Stimulated activated CD8-positive, alpha-beta memory T cell treated with anti-CD3 and anti-CD28 coated beads, Interleukin-2, amount 100 ng/mL, for 1 hour (primary cell): ENCODE measurements around the gene RTP2.
A peak's percentile ranks its signal among the peaks of the same experiment; 100 is the strongest.

Source experiments
- DNase-seq, 2 donors: peaks; one replicate each; pipeline ENCODE4 v3.0.0-alpha.2; 2020; ENCODE audit warnings: low read depth in 2 of 2

The RTP2 gene

GRCh38 chr3:187738331-187739093 lies 36.2 kb upstream of the RTP2 start:
- DNase-seq, result peak in 1 of 2 donors; percentile 43

DNA sequence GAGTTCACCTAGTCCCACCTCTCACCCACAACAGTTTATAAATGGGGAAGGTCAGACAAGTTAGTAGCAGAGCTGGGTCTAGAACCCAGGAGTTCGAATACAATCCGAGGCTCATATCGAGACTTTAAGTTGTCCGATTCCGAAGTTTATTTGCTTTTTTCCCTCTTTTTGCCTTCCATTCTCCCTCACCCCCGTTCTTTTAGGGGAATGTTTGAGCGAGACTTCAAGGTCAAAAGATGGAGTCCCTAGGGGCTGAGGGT lies 35.6 kb upstream of the RTP2 start:
- DNase-seq, result no peak

DNA sequence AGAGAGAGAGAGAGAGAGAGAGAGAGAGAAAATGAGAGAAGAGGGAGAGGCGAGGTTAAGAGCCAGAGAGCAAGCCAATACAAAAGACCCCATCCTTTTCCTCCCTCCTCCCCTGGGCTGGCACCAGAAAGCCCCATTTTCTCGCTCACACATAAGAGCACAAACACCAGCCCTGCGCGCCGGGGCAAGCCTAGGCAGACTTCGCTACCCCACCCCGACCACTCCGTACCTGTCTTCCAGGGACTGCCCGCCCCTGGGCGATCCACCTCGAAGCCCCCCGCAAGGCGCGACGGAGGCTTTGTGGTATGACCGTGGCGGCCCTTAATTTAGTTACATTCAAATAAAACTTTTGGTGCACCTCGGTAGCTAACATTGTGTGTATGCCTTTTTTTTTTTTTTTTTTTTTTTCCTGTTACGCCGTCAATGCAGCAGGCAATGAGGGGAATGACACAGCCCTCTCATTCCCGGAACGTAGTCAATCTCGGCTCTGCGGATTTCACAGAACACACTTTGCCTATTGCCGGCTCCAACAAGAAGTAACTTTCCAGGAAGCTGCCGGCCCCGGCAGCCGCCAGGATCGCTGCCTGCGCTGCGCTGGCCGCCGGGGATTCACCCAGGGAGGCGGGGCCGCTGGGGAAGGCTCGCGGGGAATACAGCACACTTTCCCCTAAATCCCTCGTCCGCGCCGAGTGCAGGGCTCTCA lies 35.2 kb upstream of the RTP2 start:
- peak in 1 of 2 donors; percentile 34 for DNase-seq

DNA sequence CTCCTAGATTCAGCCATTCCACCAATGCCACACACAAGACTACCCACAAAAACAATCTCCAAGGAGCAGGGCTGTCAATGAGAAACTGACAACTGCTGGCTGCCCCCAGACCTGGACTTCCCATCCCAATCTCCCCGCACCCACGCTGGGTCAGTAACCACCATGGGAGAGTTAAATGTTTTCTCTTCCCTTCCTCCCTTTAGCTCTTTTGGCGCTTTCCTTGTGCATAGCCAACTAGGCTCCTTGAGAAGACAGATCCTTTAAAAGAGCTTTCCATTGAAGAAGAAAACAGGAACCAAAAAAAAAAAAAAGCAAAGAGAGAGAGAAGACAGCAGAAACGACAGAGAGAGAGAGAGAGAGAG lies 34.6 kb upstream of the RTP2 start:
- DNase-seq, result no peak

DNA sequence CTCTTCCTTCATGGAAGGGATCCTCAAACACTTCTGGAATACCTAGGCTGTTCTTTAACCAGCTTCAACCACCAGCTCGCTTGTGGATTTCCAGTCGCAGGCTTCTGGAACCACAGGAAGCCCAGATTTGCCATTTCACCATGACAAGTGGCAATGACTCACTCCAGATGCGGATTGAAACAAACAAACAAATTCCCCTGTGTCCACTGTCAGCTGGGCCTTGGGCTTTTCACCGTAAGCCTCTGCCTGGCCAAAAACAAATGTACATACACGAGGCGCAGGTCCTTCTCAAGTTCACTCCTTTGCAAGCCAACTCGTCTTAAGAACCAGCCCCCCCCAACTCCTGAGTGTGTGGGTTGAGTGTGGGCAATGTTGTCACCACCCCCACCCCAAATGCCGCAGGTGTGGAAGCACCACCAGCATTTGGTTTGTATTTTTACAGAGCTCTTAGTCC lies 34.1 kb upstream of the RTP2 start:
- no peak for DNase-seq

DNA sequence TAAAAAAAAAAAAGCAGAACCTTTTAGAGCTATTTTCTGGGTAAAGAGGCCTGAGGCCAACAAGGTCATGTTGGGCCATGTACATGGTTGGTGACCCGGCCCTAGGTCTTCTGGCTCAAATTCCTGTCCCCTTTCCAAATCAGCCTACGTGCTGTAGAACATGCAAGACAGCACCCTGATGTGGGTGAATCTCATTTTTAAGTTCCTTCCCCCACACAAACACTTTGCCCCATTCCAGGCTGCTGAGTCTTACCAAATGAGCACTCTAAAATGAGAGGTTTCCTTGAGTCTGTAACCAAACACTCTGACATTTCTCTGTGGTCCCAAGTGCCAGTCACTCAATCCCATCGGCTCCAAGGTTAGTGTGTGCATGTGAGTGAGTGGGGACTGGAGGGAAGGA lies 33.5 kb upstream of the RTP2 start:
- DNase-seq, result no peak

DNA sequence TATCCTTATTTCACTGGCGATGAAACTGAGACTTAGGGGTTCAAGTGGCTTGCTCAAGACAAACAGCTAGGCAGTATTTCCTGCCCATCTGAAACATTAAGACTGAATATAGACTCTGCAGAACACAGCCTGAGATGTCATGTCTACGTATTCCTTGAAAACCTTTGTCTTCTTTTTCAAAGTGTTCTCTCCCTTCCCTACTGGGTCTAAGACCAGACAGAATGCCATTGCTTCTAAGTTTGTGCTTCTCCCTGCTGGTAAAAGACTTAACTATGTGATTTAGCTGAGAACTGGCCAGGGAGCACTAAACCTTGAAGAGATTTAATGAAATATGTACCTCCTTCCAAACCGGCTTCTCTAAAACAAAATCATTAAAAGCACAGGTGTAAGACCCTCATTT lies 33.0 kb upstream of the RTP2 start:
- no peak for DNase-seq

DNA sequence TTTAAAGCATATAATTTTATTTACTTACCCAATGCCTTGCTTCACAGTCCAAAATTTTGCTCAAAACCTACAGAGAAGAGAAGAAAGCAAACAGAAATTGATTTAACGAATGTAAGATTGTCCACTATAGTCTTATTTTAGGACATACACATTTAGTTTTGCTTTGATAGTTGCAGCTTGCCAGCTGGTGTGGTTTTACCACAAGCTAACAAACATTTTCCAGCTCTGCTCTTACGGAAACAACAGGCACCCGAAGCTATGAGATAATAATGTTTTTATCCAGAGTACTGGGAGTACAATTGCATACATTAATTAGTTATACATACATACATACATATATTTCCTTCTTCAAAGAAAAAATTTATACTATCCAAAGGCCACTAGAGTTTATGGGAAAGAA lies 32.5 kb upstream of the RTP2 start:
- DNase-seq, result no peak

DNA sequence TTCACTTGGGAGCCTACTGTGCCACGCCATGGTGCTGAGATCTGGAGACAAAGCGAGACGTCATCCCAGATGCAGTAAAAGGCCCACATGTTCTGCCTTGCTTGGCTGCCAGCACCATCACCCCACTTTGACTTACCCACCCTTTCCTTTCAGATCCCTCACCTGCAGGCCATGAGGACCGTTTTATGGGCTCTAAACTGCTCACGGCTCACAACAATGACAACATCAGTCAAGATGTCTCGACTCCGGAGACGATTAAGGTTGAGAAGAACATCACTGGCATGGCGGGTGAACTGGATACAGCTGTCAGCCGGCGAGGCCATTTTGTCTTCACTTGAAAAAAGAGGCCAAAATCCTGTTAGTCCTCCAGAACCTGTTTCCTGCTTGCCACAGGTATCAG lies 31.0 kb upstream of the RTP2 start:
- no peak for DNase-seq

- no peak for DNase-seq
Observed at GRCh38 chr3:187729598-187729997, 27.2 kb upstream of the RTP2 start.

DNA sequence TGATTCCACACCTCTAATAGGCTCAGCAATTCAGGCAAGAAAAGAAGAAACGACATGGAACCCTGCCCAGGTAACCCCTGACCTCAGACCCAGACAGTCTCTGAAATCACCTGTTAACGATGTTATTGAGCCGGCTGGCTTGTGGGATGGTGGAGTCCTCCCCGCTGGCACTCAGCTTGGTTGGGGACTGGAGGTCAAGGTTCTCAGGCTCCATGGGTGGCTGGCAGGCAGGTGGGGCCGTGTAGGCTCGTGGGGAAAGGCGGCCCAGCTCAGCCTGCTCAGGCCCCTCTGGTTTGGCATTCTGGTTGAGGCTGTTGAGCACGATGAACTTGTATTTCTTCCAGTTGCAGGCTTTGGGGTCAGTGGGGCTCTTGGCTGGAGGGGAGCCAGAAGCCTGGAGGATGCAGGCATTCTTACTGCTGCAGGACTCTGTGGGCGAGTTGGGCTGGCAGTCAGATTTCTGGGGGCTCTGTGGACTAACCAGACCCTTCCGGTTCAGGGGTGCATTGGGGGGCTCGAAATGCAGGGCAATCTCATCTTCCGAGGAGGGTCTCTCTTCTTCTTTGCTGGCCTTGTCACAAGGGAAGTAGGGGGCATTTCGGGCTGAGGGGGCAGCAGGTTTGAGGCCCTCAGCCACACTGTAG lies 26.7 kb upstream of the RTP2 start:
- DNase-seq, result no peak

- DNase-seq, result no peak
Observed at GRCh38 chr3:187728248-187728647, 25.9 kb upstream of the RTP2 start.

DNA sequence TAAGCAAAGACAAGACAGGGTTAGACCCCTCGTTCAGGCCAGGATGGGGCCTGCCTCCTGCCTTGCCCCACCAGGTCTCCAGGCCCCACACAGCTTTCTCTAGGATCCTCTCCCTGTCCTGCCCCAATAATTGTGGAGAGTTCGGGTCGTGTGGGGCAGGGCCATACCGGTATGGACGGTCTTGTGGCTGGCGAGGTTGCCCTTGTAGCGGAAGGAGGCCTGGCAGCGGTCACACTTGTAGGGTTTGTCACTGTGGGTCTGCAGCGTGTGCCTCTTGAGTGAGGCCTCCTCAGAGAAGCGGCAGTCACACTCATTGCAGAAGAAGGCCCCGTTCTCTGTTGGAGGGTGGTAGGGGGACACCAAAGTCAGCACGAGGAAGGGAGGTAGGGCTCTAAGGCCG lies 24.2 kb upstream of the RTP2 start:
- no peak for DNase-seq

DNA sequence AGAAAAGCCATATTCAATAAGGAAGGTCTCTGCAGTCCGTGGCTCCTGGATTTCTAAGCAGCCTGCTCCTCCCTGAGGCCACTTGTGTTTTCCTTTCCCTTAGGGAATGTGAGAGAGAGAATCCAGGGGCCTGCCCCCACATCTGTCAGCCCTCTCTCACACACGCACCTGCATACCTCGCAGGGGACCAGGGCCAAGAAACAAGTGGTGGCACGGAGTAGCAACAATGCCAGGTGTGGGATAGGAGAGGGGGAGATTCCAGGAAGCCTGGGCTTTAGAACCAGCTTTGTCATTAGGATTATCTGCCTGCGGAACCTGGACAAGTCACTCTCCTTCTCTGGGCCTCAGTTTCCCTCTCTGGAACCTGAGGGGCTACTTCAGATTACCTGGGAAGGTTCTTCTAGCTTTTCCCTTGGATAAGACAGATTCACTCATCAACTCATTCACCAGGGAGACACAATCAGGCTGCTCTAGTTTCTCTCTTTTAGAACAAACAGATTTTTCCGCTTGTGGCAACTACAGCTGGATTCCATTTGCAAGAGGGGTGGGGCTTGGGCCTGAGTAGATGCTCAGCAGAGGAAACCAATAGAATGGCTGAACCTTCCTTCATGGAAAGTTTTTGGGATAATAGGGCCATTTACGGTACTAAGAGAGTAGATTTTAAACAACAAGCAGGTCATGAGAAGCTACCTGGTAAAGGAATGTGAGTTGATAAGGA lies 23.5 kb upstream of the RTP2 start:
- DNase-seq, result no peak

DNA sequence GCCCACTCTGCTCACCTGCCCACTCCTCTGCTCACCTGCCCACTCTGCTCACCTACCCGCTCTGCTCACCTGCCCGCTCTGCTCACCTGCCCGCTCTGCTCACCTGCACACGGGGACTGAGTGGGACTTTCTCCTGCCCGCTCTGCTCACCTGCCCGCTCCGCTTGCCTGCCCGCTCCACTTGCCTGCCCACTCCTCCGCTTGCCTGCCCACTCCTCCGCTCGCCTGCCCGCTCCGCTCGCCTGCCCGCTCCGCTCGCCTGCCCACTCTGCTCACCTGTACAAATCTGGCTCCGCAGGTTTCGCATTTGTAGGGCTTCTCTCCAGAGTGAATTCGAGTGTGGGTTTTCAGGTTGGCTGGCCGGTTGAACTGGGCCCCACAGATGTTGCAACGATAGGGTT lies 22.9 kb upstream of the RTP2 start:
- DNase-seq, result no peak

DNA sequence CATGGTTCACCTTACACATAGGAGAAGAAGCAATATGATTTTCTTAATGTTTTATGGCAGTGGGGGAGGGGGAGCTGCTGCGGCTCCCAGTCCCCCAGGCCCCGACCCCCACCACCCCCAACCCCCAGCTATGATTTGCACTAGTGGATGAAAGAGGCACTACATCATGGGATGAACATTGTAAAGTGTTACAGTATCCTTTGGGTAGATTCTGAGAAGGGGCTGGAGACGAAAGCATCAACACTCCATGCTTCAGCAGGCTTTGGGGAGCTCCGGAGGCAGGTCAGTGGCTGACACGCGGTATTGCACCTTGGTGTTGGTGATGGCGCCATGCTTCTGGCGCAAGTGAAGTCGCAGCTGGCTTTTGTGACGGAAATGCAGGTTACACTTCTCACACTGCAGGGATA lies 19.9 kb upstream of the RTP2 start:
- DNase-seq, result no peak

GRCh38 chr3:187721055-187721454 lies 18.7 kb upstream of the RTP2 start:
- DNase-seq, result no peak

DNA sequence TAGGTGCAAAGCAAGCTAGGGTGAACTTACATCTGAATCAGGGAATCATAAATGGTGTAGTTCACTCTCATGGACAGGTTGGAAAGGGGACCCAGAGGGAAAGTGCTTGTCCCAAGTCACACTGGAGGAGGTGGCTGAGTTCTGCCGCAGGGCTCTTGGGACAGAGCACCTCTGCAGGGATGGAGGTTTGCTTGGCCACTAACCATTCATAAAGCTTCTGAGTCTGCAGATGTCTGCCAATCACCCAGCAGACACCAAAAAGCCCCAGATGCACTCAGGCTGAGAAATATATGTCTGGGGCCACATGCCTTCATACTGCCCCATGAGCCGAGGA lies 17.9 kb upstream of the RTP2 start:
- no peak for DNase-seq

DNA sequence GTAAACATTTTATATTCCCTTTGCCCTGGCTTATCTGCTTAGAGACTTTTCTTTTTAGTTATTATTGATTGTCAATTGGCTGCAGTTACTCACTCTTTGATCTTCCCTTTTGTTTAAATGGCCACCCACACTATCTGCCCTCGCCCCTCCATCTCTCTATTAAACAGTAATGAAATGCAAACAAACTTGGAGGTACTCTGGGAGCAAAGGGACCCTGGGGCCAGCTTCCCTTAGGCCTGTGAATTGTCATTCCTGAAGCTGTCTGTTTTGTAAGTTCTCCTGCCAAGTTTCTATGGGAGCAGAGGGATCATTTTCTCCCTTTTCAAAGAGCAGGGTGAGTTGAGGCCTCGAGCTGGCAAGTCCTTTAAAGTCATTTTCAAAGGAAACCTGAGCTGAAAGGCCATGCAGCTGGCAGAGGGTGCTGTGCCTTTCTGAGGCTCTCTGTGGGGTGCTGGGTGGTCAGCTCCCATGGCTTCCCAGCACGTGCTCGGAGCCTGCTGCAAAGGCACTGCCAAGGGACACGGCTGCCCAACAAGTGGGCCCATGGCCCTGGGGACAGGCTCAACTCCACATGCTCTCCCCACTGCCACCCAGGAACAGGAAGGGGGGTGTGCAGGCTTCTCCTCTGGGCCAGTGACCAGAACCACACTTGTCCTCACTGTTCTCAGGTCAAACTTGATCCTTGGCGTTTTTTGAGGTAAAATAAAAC lies 17.4 kb upstream of the RTP2 start:
- DNase-seq, result no peak

DNA sequence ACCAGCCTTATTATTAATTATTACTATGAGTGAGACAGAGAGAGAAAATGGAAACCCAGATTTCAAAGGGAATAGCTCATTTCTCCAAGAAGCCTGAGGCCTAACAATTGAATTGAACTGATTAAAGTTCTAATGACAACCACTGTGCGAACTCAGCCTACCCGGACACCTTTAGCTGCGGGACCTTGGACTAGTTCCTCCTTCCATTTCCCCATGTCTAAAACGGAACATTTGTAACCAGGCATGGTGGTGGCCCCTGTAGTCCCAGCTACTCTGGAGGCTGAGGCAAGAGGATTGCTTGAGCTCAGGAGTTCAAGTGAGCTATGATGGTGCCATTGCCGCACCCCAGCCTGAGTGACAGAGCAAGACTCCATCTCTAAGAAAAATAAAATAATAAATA lies 16.4 kb upstream of the RTP2 start:
- no peak for DNase-seq

- DNase-seq, result no peak
Observed at GRCh38 chr3:187717572-187717971, 15.2 kb upstream of the RTP2 start.

DNA sequence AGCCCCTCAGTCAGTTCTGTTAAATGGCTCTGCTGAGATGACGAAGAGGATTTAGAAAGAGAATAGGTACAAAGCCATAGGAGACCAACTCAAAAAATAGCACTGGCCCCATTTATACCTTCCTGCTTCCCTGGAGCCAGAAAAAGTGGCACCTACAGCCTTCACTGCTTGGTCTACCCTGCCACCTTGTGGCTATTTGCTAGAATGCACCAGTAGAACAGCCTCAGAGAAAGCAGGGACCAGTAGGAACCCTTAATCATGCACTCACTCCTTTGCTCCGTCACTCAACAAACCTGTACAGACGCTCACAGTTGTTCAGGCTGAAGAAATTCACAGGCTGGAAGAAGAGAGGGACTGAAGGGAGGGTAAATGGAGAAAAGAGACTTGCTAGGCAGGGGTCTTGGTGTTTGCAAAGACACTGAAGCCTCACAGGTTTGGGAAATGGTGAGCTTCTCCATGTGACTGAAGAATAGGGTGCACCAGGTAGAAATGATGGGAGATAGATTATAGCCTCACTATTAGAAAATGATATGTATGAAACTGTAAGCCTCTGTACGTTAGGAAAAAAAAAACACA lies 12.1 kb upstream of the RTP2 start:
- DNase-seq, result peak; percentile 42
